Liver (tissue), 9 donors: ENCODE measurements around the gene CACNA1C. TPM values are rescaled to one million over a fixed set of nuclear protein-coding genes. Genes with fewer than 3 reads are reported as not detected.

Experiments
- DNase-seq: peaks from one replicate; pipeline ENCODE4 v3.0.0-alpha.2; 2017; ENCODE audit warnings: low spot score
- H3K27ac ChIP-seq, 2 donors: one replicate each; pipeline ENCODE4 v1.7.0; 2013; ENCODE audit warnings: inconsistent platforms in 2 of 2, low read length in 2 of 2, control low read depth in 1 of 2, low read depth in 1 of 2, mild to moderate bottlenecking in 1 of 2
- H3K27me3 ChIP-seq, 4 donors: one replicate each; pipeline versions ENCODE4 v1.6.1 to v1.7.0; 2013; ENCODE audit warnings: low read length in 3 of 4, inconsistent platforms in 1 of 4, mild to moderate bottlenecking in 1 of 4, moderate library complexity in 1 of 4; ENCODE audit not compliant: control insufficient read depth in 4 of 4, insufficient read depth in 4 of 4
- H3K36me3 ChIP-seq, 4 donors: one replicate each; pipeline versions ENCODE4 v1.6.1 to v1.7.0; 2013; ENCODE audit warnings: low read length in 3 of 4, mild to moderate bottlenecking in 3 of 4, low read depth in 1 of 4, moderate library complexity in 1 of 4; ENCODE audit not compliant: control insufficient read depth in 4 of 4, insufficient read depth in 3 of 4
- H3K4me1 ChIP-seq, 4 donors: one replicate each; pipeline versions ENCODE4 v1.6.1 to v1.7.0; 2013; ENCODE audit warnings: low read length in 3 of 4, mild to moderate bottlenecking in 3 of 4, moderate library complexity in 1 of 4; ENCODE audit not compliant: control insufficient read depth in 4 of 4, insufficient read depth in 4 of 4
- H3K4me3 ChIP-seq, 3 donors: one replicate each; pipeline versions ENCODE4 v1.6.1 to v1.7.0; 2013; ENCODE audit warnings: low read length in 3 of 3, control low read depth in 1 of 3, low read depth in 1 of 3, mild to moderate bottlenecking in 1 of 3
- H3K9ac ChIP-seq, 2 donors: one replicate each; pipeline ENCODE4 v1.7.0; 2013; ENCODE audit warnings: low read length in 2 of 2, mild to moderate bottlenecking in 2 of 2, moderate library complexity in 2 of 2, control low read depth in 1 of 2, low read depth in 1 of 2
- H3K9me3 ChIP-seq, 4 donors: one replicate each; pipeline versions ENCODE4 v1.6.1 to v1.7.0; 2013; ENCODE audit warnings: low read length in 3 of 4; ENCODE audit not compliant: control insufficient read depth in 4 of 4
- ATF3 ChIP-seq: IDR thresholded peaks from 2 replicates; pipeline ENCODE4 v1.6.1; 2016; ENCODE audit warnings: antibody characterized with exemption
- CTCF ChIP-seq: fragments of 150-350 bp; IDR thresholded peaks from 2 replicates; pipeline ENCODE4 v1.5.1; 2017; ENCODE audit warnings: improper control_type of control experiment, low read depth, low read length; ENCODE audit not compliant: missing input control
- EGR1 ChIP-seq, 2 donors: IDR thresholded peaks; 2 replicates each; pipeline ENCODE4 v1.6.1; 2016 to 2018; ENCODE audit warnings: antibody characterized with exemption in 2 of 2, low read depth in 2 of 2
- FOXA1 ChIP-seq: IDR thresholded peaks from 2 replicates; pipeline ENCODE4 v1.6.1; 2016; ENCODE audit warnings: antibody characterized with exemption
- FOXA2 ChIP-seq: IDR thresholded peaks from 2 replicates; pipeline ENCODE4 v1.6.1; 2016; ENCODE audit warnings: antibody characterized with exemption
- GABPA ChIP-seq, 2 donors: IDR thresholded peaks in 1 of 2; conservative IDR thresholded peaks in 1 of 2; 2 replicates each; pipeline ENCODE4 v1.6.1; 2016; ENCODE audit warnings: antibody characterized with exemption in 2 of 2, mild to moderate bottlenecking in 1 of 2, moderate library complexity in 1 of 2
- HNF4A ChIP-seq, 2 donors: conservative IDR thresholded peaks; 2 replicates each; pipeline ENCODE4 v1.6.1; 2016; ENCODE audit warnings: antibody characterized with exemption in 2 of 2, mild to moderate bottlenecking in 2 of 2
- HNF4G ChIP-seq: IDR thresholded peaks from 2 replicates; pipeline ENCODE4 v1.6.1; 2016; ENCODE audit warnings: antibody characterized with exemption
- JUND ChIP-seq, 2 donors: IDR thresholded peaks; 2 replicates each; pipeline ENCODE4 v1.6.1; 2016; ENCODE audit warnings: antibody characterized with exemption in 2 of 2
- MAX ChIP-seq: IDR thresholded peaks from 2 replicates; pipeline ENCODE4 v1.6.1; 2016; ENCODE audit warnings: antibody characterized with exemption
- NR2F2 ChIP-seq: IDR thresholded peaks from 2 replicates; pipeline ENCODE4 v1.6.1; 2016; ENCODE audit warnings: antibody characterized with exemption
- REST ChIP-seq: IDR thresholded peaks from 2 replicates; pipeline ENCODE4 v1.6.1; 2016; ENCODE audit warnings: antibody characterized with exemption, mild to moderate bottlenecking
- RXRA ChIP-seq, 2 donors: IDR thresholded peaks; 2 replicates each; pipeline ENCODE4 v1.6.1; 2017 to 2018; ENCODE audit warnings: antibody characterized with exemption in 2 of 2, mild to moderate bottlenecking in 1 of 2
- SP1 ChIP-seq: IDR thresholded peaks from 2 replicates; pipeline ENCODE4 v1.6.1; 2018; ENCODE audit warnings: antibody characterized with exemption, mild to moderate bottlenecking
- YY1 ChIP-seq: IDR thresholded peaks from 2 replicates; pipeline ENCODE4 v1.6.1; 2016; ENCODE audit warnings: antibody characterized with exemption, mild to moderate bottlenecking
- ZBTB33 ChIP-seq: IDR thresholded peaks from 2 replicates; pipeline ENCODE4 v1.6.1; 2016; ENCODE audit warnings: antibody characterized with exemption
- WGBS: extraction: QIAGEN DNeasy Blood & Tissue Kit; methylation state at CpG from one replicate; pipeline ENCODE4 v1.1.7; 2013; 5-methylcytosine and 5-hydroxymethylcytosine counted together
- polyA plus RNA-seq, 2 donors: library from polyadenylated mRNA; stranded (reverse) in 1 of 2; unstranded in 1 of 2; fragments of 200-250 nt in 1 of 2; fragments of >200 nt in 1 of 2; fragmentation: Nextera tagmentation in 1 of 2; extraction: Ambion mirVana in 1 of 2; gene quantifications; one replicate each; pipeline versions ENCODE4 v1.2.1 to v1.2.3, GENCODE V29; 2013 to 2015
- total RNA-seq, 2 donors: library from RNA; depleted of rRNA; stranded (reverse); fragments of >200 nt; gene quantifications; one replicate each; pipeline ENCODE4 v1.2.3, GENCODE V29; 2014
- donor health status: healthy.
- donor health status: healthy.
- donor health status: healthy.
- donor health status: healthy.
- donor health status: healthy.

The CACNA1C gene
- total and polyA plus RNA-seq, 4 donors, result 0.23 to 1.9 (median 0.41) TPM

GRCh38 chr12:2018391-2018790 lies 34.4 kb upstream of the CACNA1C start (continued):
- TF ChIP-seq REST (no peak), FOXA1 (no peak), FOXA2 (no peak)

GRCh38 chr12:2019126-2019525 lies 33.7 kb upstream of the CACNA1C start:
- no peak overlapping the region for H3K9ac ChIP-seq
- 95% methylated on average over 2 of the region's 2 CpGs for WGBS
- no peaks in the 10 kb centered on the region for H3K4me1 ChIP-seq
- H3K4me3 ChIP-seq, result no peak overlapping the region
- no peaks in the 10 kb centered on the region for H3K36me3 ChIP-seq
- no peaks in the 10 kb centered on the region for H3K9me3 ChIP-seq
- no peak for DNase-seq
- TF ChIP-seq SP1 (no peak), NR2F2 (no peak), ATF3 (no peak), CTCF (no peak), JUND (IDR thresholded peaks at IDR 0.05) (no peak), FOXA1 (no peak)
- no peak overlapping the region for H3K27ac ChIP-seq
- H3K27me3 ChIP-seq, result no peaks in the 10 kb centered on the region

- TF ChIP-seq GABPA (IDR thresholded peaks at IDR 0.05 in 1 of 2, conservative IDR thresholded peaks at IDR 0.05 in 1 of 2) (no peak), SP1 (no peak), HNF4A (conservative IDR thresholded peaks at IDR 0.05) (no peak), FOXA2 (no peak), HNF4G (no peak), EGR1 (IDR thresholded peaks at IDR 0.05; ENCODE audit: low read depth in 2 of 2) (no peak), ZBTB33 (no peak), MAX (no peak), RXRA (IDR thresholded peaks at IDR 0.05) (no peak), YY1 (no peak)
- Histone ChIP-seq H3K27me3 (no peaks in the 10 kb centered on the region), H3K4me3 (no peak overlapping the region), H3K36me3 (no peaks in the 10 kb centered on the region), H3K9ac (no peak overlapping the region), H3K27ac (no peak overlapping the region), H3K9me3 (no peaks in the 10 kb centered on the region), H3K4me1 (no peaks in the 10 kb centered on the region)
- DNase-seq, result no peak
- 94% methylated on average over 3 of the region's 3 CpGs for WGBS
These were observed 32.3 kb upstream of the CACNA1C start for GRCh38 chr12:2020511-2020910.
